Measurements from ENCODE around the gene ANKRD52.
"Not testable (repeated sequence)": the region's sequence is repeated elsewhere in the genome, so short reads cannot be mapped to it uniquely, and the experiment has no call there.

ANKRD52 gene

GRCh38 chr12:56293795-56294194 lies 35.6 kb upstream of the ANKRD52 start:
- H3K23ac ChIP-seq (ENCODE audit: low read depth, low read length, poor library complexity) = no peak overlapping the region
- no peak overlapping the region for H2BK12ac ChIP-seq (ENCODE audit: low read length)
- H3K9me3 ChIP-seq (replicated peaks in 1 of 2; ENCODE audit: control insufficient read depth in 2 of 2, insufficient read depth in 1 of 2, low read depth in 1 of 2, low read length in 2 of 2) = no peaks in the 10 kb centered on the region
- H3K9ac ChIP-seq (ENCODE audit: low read depth, low read length, poor library complexity) = no peak overlapping the region
- H2AK5ac ChIP-seq (ENCODE audit: low read depth, low read length) = no peak overlapping the region
- H2BK15ac ChIP-seq (ENCODE audit: low read length) = no peak overlapping the region
- H2AFZ ChIP-seq (ENCODE audit: low read length) = no peak overlapping the region
- H3K27me3 ChIP-seq (ENCODE audit: control insufficient read depth in 3 of 3, insufficient read depth in 3 of 3, low read depth in 1 of 3, low read length in 3 of 3) = no peaks in the 10 kb centered on the region
- no peak overlapping the region for H3K27ac ChIP-seq (replicated peaks; ENCODE audit: low read length)
- no peak overlapping the region for H3K18ac ChIP-seq (ENCODE audit: low read length)
- H4K91ac ChIP-seq (ENCODE audit: low read depth, low read length, poor library complexity) = no peak overlapping the region
- no peak overlapping the region for H3K14ac ChIP-seq (ENCODE audit: low read length)
- H2BK120ac ChIP-seq (ENCODE audit: low read depth, low read length) = no peak overlapping the region
- peaks cover 0 to 3% of the 10 kb centered on the region in 2 donors for H3K4me1 ChIP-seq (ENCODE audit: control insufficient read depth in 2 of 2, insufficient read depth in 1 of 2, low read depth in 1 of 2, low read length in 2 of 2)
- no peak overlapping the region for H3K4ac ChIP-seq (ENCODE audit: low read length)
- H3K79me1 ChIP-seq (ENCODE audit: low read depth, low read length) = no peaks in the 10 kb centered on the region
- H3K4me3 ChIP-seq (ENCODE audit: low read length in 2 of 2) = no peak overlapping the region
- whole genome bisulfite sequencing, 2 donors (ENCODE audit: extremely low coverage in 2 of 2, insufficient read length in 2 of 2, insufficient replicate concordance in 1 of 2) = no CpG with 5 or more reads among the region's 5 CpGs
- DNase-seq (ENCODE audit: low spot score) = no peak
- H3K36me3 ChIP-seq (replicated peaks in 1 of 2; ENCODE audit: control insufficient read depth in 2 of 2, insufficient read depth in 2 of 2, low read length in 2 of 2) = peaks cover 2 to 80% of the 10 kb centered on the region in 2 donors
- no peak overlapping the region for H4K8ac ChIP-seq (ENCODE audit: low read depth, low read length)
- no peak overlapping the region for H2BK5ac ChIP-seq (ENCODE audit: low read length)
- no peak overlapping the region for H3K4me2 ChIP-seq (ENCODE audit: insufficient read depth, low read length, poor library complexity, severe bottlenecking)

GRCh38 chr12:56288705-56289387 lies 30.7 kb upstream of the ANKRD52 start:
- Histone ChIP-seq H4K91ac (ENCODE audit: low read depth, low read length, poor library complexity) (no peak overlapping the region), H3K4me1 (ENCODE audit: control insufficient read depth in 2 of 2, insufficient read depth in 1 of 2, low read depth in 1 of 2, low read length in 2 of 2) (no peaks in the 10 kb centered on the region), H3K27me3 (ENCODE audit: control insufficient read depth in 3 of 3, insufficient read depth in 3 of 3, low read depth in 1 of 3, low read length in 3 of 3) (no peaks in the 10 kb centered on the region), H3K4me3 (ENCODE audit: low read length in 2 of 2) (no peak overlapping the region), H4K8ac (ENCODE audit: low read depth, low read length) (no peak overlapping the region), H3K9ac (ENCODE audit: low read depth, low read length, poor library complexity) (no peak overlapping the region), H3K27ac (replicated peaks; ENCODE audit: low read length) (no peak overlapping the region), H3K4me2 (ENCODE audit: insufficient read depth, low read length, poor library complexity, severe bottlenecking) (no peak overlapping the region), H3K14ac (ENCODE audit: low read length) (no peak overlapping the region), H3K18ac (ENCODE audit: low read length) (no peak overlapping the region), H3K9me3 (replicated peaks in 1 of 2; ENCODE audit: control insufficient read depth in 2 of 2, insufficient read depth in 1 of 2, low read depth in 1 of 2, low read length in 2 of 2) (no peaks in the 10 kb centered on the region), H2BK15ac (ENCODE audit: low read length) (no peak overlapping the region), H3K23ac (ENCODE audit: low read depth, low read length, poor library complexity) (no peak overlapping the region), H3K4ac (ENCODE audit: low read length) (no peak overlapping the region), H3K36me3 (replicated peaks in 1 of 2; ENCODE audit: control insufficient read depth in 2 of 2, insufficient read depth in 2 of 2, low read length in 2 of 2) (peaks cover 11 to 73% of the 10 kb centered on the region in 2 donors), H3K79me1 (ENCODE audit: low read depth, low read length) (no peaks in the 10 kb centered on the region), H2BK120ac (ENCODE audit: low read depth, low read length) (no peak overlapping the region), H2AFZ (ENCODE audit: low read length) (no peak overlapping the region), H2BK12ac (ENCODE audit: low read length) (no peak overlapping the region), H2AK5ac (ENCODE audit: low read depth, low read length) (no peak overlapping the region), H2BK5ac (ENCODE audit: low read length) (no peak overlapping the region)
- no peak for DNase-seq (ENCODE audit: low spot score)
- WGBS, 2 donors (ENCODE audit: extremely low coverage in 2 of 2, insufficient read length in 2 of 2, insufficient replicate concordance in 1 of 2) = no CpG with 5 or more reads among the region's 3 CpGs

GRCh38 chr12:56286044-56286830 lies 28.1 kb upstream of the ANKRD52 start:
- H3K27me3 ChIP-seq (ENCODE audit: control insufficient read depth in 3 of 3, insufficient read depth in 3 of 3, low read depth in 1 of 3, low read length in 3 of 3) = no peaks in the 10 kb centered on the region
- no peak for DNase-seq (ENCODE audit: low spot score)
- no peak overlapping the region for H3K18ac ChIP-seq (ENCODE audit: low read length)
- no peak overlapping the region for H3K9ac ChIP-seq (ENCODE audit: low read depth, low read length, poor library complexity)
- no peak overlapping the region for H4K8ac ChIP-seq (ENCODE audit: low read depth, low read length)
- H3K23ac ChIP-seq (ENCODE audit: low read depth, low read length, poor library complexity) = no peak overlapping the region
- H2BK5ac ChIP-seq (ENCODE audit: low read length) = no peak overlapping the region
- no CpG with 5 or more reads among the region's 4 CpGs for WGBS, 2 donors (ENCODE audit: extremely low coverage in 2 of 2, insufficient read length in 2 of 2, insufficient replicate concordance in 1 of 2)
- no peak overlapping the region for H2BK12ac ChIP-seq (ENCODE audit: low read length)
- no peaks in the 10 kb centered on the region for H3K4me1 ChIP-seq (ENCODE audit: control insufficient read depth in 2 of 2, insufficient read depth in 1 of 2, low read depth in 1 of 2, low read length in 2 of 2)
- H3K14ac ChIP-seq (ENCODE audit: low read length) = no peak overlapping the region
- no peak overlapping the region for H2AFZ ChIP-seq (ENCODE audit: low read length)
- no peak overlapping the region for H3K4me2 ChIP-seq (ENCODE audit: insufficient read depth, low read length, poor library complexity, severe bottlenecking)
- H3K9me3 ChIP-seq (replicated peaks in 1 of 2; ENCODE audit: control insufficient read depth in 2 of 2, insufficient read depth in 1 of 2, low read depth in 1 of 2, low read length in 2 of 2) = no peaks in the 10 kb centered on the region
- no peak overlapping the region for H4K91ac ChIP-seq (ENCODE audit: low read depth, low read length, poor library complexity)
- no peak overlapping the region for H2BK15ac ChIP-seq (ENCODE audit: low read length)
- H3K4ac ChIP-seq (ENCODE audit: low read length) = no peak overlapping the region
- H3K4me3 ChIP-seq (ENCODE audit: low read length in 2 of 2) = no peak overlapping the region
- H3K36me3 ChIP-seq (replicated peaks in 1 of 2; ENCODE audit: control insufficient read depth in 2 of 2, insufficient read depth in 2 of 2, low read length in 2 of 2) = peaks cover 23 to 84% of the 10 kb centered on the region in 2 donors
- no peak overlapping the region for H2BK120ac ChIP-seq (ENCODE audit: low read depth, low read length)
- no peaks in the 10 kb centered on the region for H3K79me1 ChIP-seq (ENCODE audit: low read depth, low read length)
- H2AK5ac ChIP-seq (ENCODE audit: low read depth, low read length) = no peak overlapping the region
- no peak overlapping the region for H3K27ac ChIP-seq (replicated peaks; ENCODE audit: low read length)

GRCh38 chr12:56284263-56284662 lies 26.1 kb upstream of the ANKRD52 start:
- not testable (repeated sequence) for H3K4me1 ChIP-seq (ENCODE audit: control insufficient read depth in 2 of 2, insufficient read depth in 1 of 2, low read depth in 1 of 2, low read length in 2 of 2); H3K79me1 ChIP-seq (ENCODE audit: low read depth, low read length); H3K23ac ChIP-seq (ENCODE audit: low read depth, low read length, poor library complexity); H2BK5ac ChIP-seq (ENCODE audit: low read length); H2BK12ac ChIP-seq (ENCODE audit: low read length); H3K4me3 ChIP-seq (ENCODE audit: low read length in 2 of 2); H2AK5ac ChIP-seq (ENCODE audit: low read depth, low read length); H3K4ac ChIP-seq (ENCODE audit: low read length); H2BK15ac ChIP-seq (ENCODE audit: low read length); H3K18ac ChIP-seq (ENCODE audit: low read length); H2BK120ac ChIP-seq (ENCODE audit: low read depth, low read length); H4K8ac ChIP-seq (ENCODE audit: low read depth, low read length); H4K91ac ChIP-seq (ENCODE audit: low read depth, low read length, poor library complexity); H3K9ac ChIP-seq (ENCODE audit: low read depth, low read length, poor library complexity); H3K27me3 ChIP-seq (ENCODE audit: control insufficient read depth in 3 of 3, insufficient read depth in 3 of 3, low read depth in 1 of 3, low read length in 3 of 3); H2AFZ ChIP-seq (ENCODE audit: low read length); DNase-seq (ENCODE audit: low spot score); H3K4me2 ChIP-seq (ENCODE audit: insufficient read depth, low read length, poor library complexity, severe bottlenecking); H3K9me3 ChIP-seq (replicated peaks in 1 of 2; ENCODE audit: control insufficient read depth in 2 of 2, insufficient read depth in 1 of 2, low read depth in 1 of 2, low read length in 2 of 2); H3K27ac ChIP-seq (replicated peaks; ENCODE audit: low read length); H3K14ac ChIP-seq (ENCODE audit: low read length)
- peaks cover 27 to 85% of the 10 kb centered on the region in 2 donors for H3K36me3 ChIP-seq (replicated peaks in 1 of 2; ENCODE audit: control insufficient read depth in 2 of 2, insufficient read depth in 2 of 2, low read length in 2 of 2)
- WGBS, 2 donors (ENCODE audit: extremely low coverage in 2 of 2, insufficient read length in 2 of 2, insufficient replicate concordance in 1 of 2) = no CpG with 5 or more reads among the region's 5 CpGs

Data from neuronal stem cell (in vitro differentiated cells).